ENCODE measurements around the gene CCDC170.

CCDC170 gene

DNA sequence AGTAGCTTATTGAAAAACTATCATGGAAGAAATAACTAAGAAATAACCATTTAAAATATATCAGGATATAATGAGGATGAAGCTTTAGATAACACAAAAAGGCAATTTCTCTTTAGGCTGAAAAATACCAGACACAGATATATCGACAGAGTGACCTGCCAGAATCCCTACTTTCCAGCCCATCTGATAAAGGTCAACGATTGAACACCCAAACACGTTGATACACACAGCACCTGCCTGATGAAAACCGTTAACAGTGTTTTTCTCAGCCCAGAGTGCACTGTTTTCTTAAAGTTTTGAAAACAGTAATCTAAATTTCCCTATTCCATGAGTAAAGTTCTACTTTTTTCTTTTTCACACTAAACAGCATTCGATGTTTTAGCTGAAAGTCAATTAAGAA is 170.6 kb downstream of the CCDC170 start:
- DNase-seq: no peak
- Histone ChIP-seq H3K27me3 (ENCODE audit: insufficient read depth, low read length, poor library complexity) (no peaks in the 10 kb centered on the region), H2AFZ (ENCODE audit: low read depth, low read length) (no peak overlapping the region), H4K20me1 (ENCODE audit: insufficient read depth, low read length) (no peaks in the 10 kb centered on the region), H3K4me1 (ENCODE audit: insufficient read depth, low read length) (no peaks in the 10 kb centered on the region), H3K9ac (ENCODE audit: low read depth, low read length) (no peak overlapping the region), H3K27ac (ENCODE audit: low read length) (no peak overlapping the region), H3K9me3 (ENCODE audit: insufficient read depth, low read length, severe bottlenecking) (no peaks in the 10 kb centered on the region), H3K4me2 (ENCODE audit: insufficient read depth, low read length) (no peak overlapping the region), H3K79me2 (ENCODE audit: insufficient read depth, low read length) (no peaks in the 10 kb centered on the region), H3K4me3 (ENCODE audit: low read depth in 1 of 2, low read length in 2 of 2) (no peak overlapping the region), H3K36me3 (ENCODE audit: insufficient read depth, low read length) (no peaks in the 10 kb centered on the region)
- TF ChIP-seq EZH2 (IDR thresholded peaks at IDR 0.05; ENCODE audit: borderline replicate concordance, low read depth, low read length, severe bottlenecking) (no peak), CTCF (IDR thresholded peaks at IDR 0.05; ENCODE audit: borderline replicate concordance, extremely low read depth, low read length, poor library complexity, severe bottlenecking) (no peak)
- no peak for ATAC-seq (ENCODE audit: insufficient read depth, low read depth)

GRCh38 chr6:151665329-151665728 is 171.5 kb downstream of the CCDC170 start:
- DNase-seq (no peak), ATAC-seq (ENCODE audit: insufficient read depth, low read depth) (no peak)
- no peak for TF ChIP-seq CTCF (IDR thresholded peaks at IDR 0.05; ENCODE audit: borderline replicate concordance, extremely low read depth, low read length, poor library complexity, severe bottlenecking)
- TF ChIP-seq EZH2 (IDR thresholded peaks at IDR 0.05; ENCODE audit: borderline replicate concordance, low read depth, low read length, severe bottlenecking): no peak
- Histone ChIP-seq H3K36me3 (ENCODE audit: insufficient read depth, low read length) (no peaks in the 10 kb centered on the region), H3K27me3 (ENCODE audit: insufficient read depth, low read length, poor library complexity) (no peaks in the 10 kb centered on the region), H3K9ac (ENCODE audit: low read depth, low read length) (no peak overlapping the region), H3K9me3 (ENCODE audit: insufficient read depth, low read length, severe bottlenecking) (no peaks in the 10 kb centered on the region), H2AFZ (ENCODE audit: low read depth, low read length) (no peak overlapping the region), H3K4me1 (ENCODE audit: insufficient read depth, low read length) (no peaks in the 10 kb centered on the region), H3K79me2 (ENCODE audit: insufficient read depth, low read length) (no peaks in the 10 kb centered on the region), H4K20me1 (ENCODE audit: insufficient read depth, low read length) (no peaks in the 10 kb centered on the region), H3K4me2 (ENCODE audit: insufficient read depth, low read length) (no peak overlapping the region), H3K4me3 (ENCODE audit: low read depth in 1 of 2, low read length in 2 of 2) (no peak overlapping the region), H3K27ac (ENCODE audit: low read length) (no peak overlapping the region)

DNA sequence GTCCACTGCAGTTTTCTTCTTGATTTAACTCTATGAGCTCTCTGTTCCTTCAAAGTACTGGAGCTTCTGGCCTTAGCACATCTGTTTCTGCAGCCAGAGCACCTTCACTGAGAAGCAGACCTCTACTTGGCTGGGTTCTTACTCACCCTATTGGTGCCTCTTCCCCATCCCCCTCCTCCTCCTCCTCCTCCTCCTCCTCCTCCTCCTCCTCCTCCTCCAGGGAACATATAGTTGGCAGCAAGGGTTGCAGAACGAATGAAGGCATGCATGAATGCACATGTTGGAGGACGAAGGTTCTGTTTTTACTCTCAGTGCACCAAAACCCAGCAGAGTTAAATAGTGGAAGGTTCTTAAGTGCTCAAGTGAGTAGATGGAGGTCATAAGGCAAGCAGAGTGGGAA is 172.7 kb downstream of the CCDC170 start:
- Histone ChIP-seq H3K4me2 (ENCODE audit: insufficient read depth, low read length) (no peak overlapping the region), H3K79me2 (ENCODE audit: insufficient read depth, low read length) (no peaks in the 10 kb centered on the region), H3K4me1 (ENCODE audit: insufficient read depth, low read length) (no peaks in the 10 kb centered on the region), H4K20me1 (ENCODE audit: insufficient read depth, low read length) (no peaks in the 10 kb centered on the region), H3K9ac (ENCODE audit: low read depth, low read length) (no peak overlapping the region), H3K9me3 (ENCODE audit: insufficient read depth, low read length, severe bottlenecking) (no peaks in the 10 kb centered on the region), H3K27ac (ENCODE audit: low read length) (no peak overlapping the region), H3K4me3 (ENCODE audit: low read depth in 1 of 2, low read length in 2 of 2) (no peak overlapping the region), H2AFZ (ENCODE audit: low read depth, low read length) (no peak overlapping the region), H3K36me3 (ENCODE audit: insufficient read depth, low read length) (no peaks in the 10 kb centered on the region), H3K27me3 (ENCODE audit: insufficient read depth, low read length, poor library complexity) (no peaks in the 10 kb centered on the region)
- ATAC-seq (ENCODE audit: insufficient read depth, low read depth): no peak
- no peak for DNase-seq
- TF ChIP-seq CTCF (IDR thresholded peaks at IDR 0.05; ENCODE audit: borderline replicate concordance, extremely low read depth, low read length, poor library complexity, severe bottlenecking) (no peak), EZH2 (IDR thresholded peaks at IDR 0.05; ENCODE audit: borderline replicate concordance, low read depth, low read length, severe bottlenecking) (no peak)

DNA sequence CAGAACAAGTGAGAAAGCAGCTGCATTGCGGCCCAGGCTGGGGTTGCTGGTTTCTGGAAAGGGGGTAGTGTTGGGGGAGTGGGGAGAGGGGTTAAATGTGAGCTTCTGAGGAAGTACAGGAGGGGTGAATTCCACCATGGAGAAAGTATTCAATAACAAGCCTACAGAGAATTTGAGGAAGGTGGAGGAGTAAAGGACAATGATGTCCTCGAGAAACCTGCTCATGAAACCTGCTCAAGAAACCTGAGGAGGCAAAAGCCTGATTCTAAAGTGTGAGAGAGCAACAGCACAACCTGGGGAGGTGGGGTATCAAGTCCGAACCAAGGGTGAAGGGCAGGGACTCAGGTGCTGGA is 175.4 kb downstream of the CCDC170 start:
- Histone ChIP-seq H3K4me3 (ENCODE audit: low read depth in 1 of 2, low read length in 2 of 2) (no peak overlapping the region), H3K4me2 (ENCODE audit: insufficient read depth, low read length) (no peak overlapping the region), H3K79me2 (ENCODE audit: insufficient read depth, low read length) (no peaks in the 10 kb centered on the region), H3K27ac (ENCODE audit: low read length) (no peak overlapping the region), H4K20me1 (ENCODE audit: insufficient read depth, low read length) (no peaks in the 10 kb centered on the region), H3K4me1 (ENCODE audit: insufficient read depth, low read length) (no peaks in the 10 kb centered on the region), H3K36me3 (ENCODE audit: insufficient read depth, low read length) (no peaks in the 10 kb centered on the region), H3K9me3 (ENCODE audit: insufficient read depth, low read length, severe bottlenecking) (no peaks in the 10 kb centered on the region), H2AFZ (ENCODE audit: low read depth, low read length) (no peak overlapping the region), H3K9ac (ENCODE audit: low read depth, low read length) (no peak overlapping the region), H3K27me3 (ENCODE audit: insufficient read depth, low read length, poor library complexity) (no peaks in the 10 kb centered on the region)
- DNase-seq (no peak), ATAC-seq (ENCODE audit: insufficient read depth, low read depth) (no peak)
- TF ChIP-seq CTCF (IDR thresholded peaks at IDR 0.05; ENCODE audit: borderline replicate concordance, extremely low read depth, low read length, poor library complexity, severe bottlenecking) (no peak), EZH2 (IDR thresholded peaks at IDR 0.05; ENCODE audit: borderline replicate concordance, low read depth, low read length, severe bottlenecking) (no peak)
